K562 (cell line): ENCODE results near the gene MFNG.

Source experiments
- FOS ChIP-seq: IDR thresholded peaks from 3 replicates; pipeline ENCODE4 v1.6.1; 2011; ENCODE audit not compliant: insufficient read length; ENCODE audit errors: extremely low read depth
- SMAD1 ChIP-seq: fragments of 150-350 bp; IDR thresholded peaks from 2 replicates; pipeline ENCODE4 v1.6.1; 2014; ENCODE audit warnings: low read length, low read depth; ENCODE audit not compliant: partially characterized antibody
- SRSF7 ChIP-seq: fragments of 200-400 bp; formaldehyde crosslinking; optimal IDR thresholded peaks from 2 replicates; pipeline ENCODE3; 2017; ENCODE audit warnings: mild to moderate bottlenecking, low read depth, low read length

- TF ChIP-seq SRSF7: no peak
- TF ChIP-seq FOS: no peak
- no peak for TF ChIP-seq SMAD1
These were observed 30.3 kb upstream of the MFNG start for GRCh38 chr22:37516456-37516855.
